Neural cell (in vitro differentiated cells): Measurements from ENCODE around the gene MGST1. TPM values are rescaled to one million over a fixed set of nuclear protein-coding genes. Genes with fewer than 3 reads are reported as not detected.

Experiments used
- H2AFZ ChIP-seq: fragments of 200-600, 300-800 bp; sonication (generic), shearing (Covaris generic); 2 replicates; pipeline ENCODE4 v1.6.0; 2014; ENCODE audit warnings: low read depth, mild to moderate bottlenecking, antibody characterized with exemption, low read length, moderate library complexity
- H3F3A ChIP-seq: fragments of 200-600 bp; shearing (Covaris generic); 2 replicates; pipeline ENCODE4 v1.6.1; 2016; ENCODE audit warnings: mild to moderate bottlenecking, moderate library complexity, mixed read lengths, antibody characterized with exemption, low read length; ENCODE audit not compliant: insufficient read depth, poor library complexity, severe bottlenecking
- H3K27ac ChIP-seq: fragments of 200-600, 300-800 bp; sonication (generic), shearing (Covaris generic); 2 replicates; pipeline ENCODE4 v1.5.1; 2014; ENCODE audit warnings: mild to moderate bottlenecking, low read length, moderate library complexity
- H3K27me3 ChIP-seq: fragments of 300-800, 200-600 bp; sonication (generic), shearing (Covaris generic); 2 replicates; pipeline ENCODE4 v1.6.0; 2014; ENCODE audit warnings: mild to moderate bottlenecking, low read depth, low read length, moderate library complexity; ENCODE audit not compliant: insufficient read depth
- H3K36me3 ChIP-seq: fragments of 300-800, 200-600 bp; sonication (generic), shearing (Covaris generic); 2 replicates; pipeline ENCODE4 v1.5.1; 2014; ENCODE audit warnings: mild to moderate bottlenecking, antibody characterized with exemption, low read length, moderate library complexity; ENCODE audit not compliant: insufficient read depth
- H3K4me2 ChIP-seq: fragments of 300-800, 200-600 bp; sonication (generic), shearing (Covaris generic); 2 replicates; pipeline ENCODE4 v1.6.0; 2014; ENCODE audit warnings: mild to moderate bottlenecking, low read length
- H3K4me3 ChIP-seq: fragments of 300-800, 200-600 bp; sonication (generic), shearing (Covaris generic); 2 replicates; pipeline ENCODE4 v1.5.1; 2014; ENCODE audit warnings: mild to moderate bottlenecking, low read length, moderate library complexity
- H3K79me2 ChIP-seq: fragments of 200-600 bp; shearing (Covaris generic); replicated peaks from 2 replicates; pipeline ENCODE4 v1.6.0; 2014; ENCODE audit warnings: mild to moderate bottlenecking, low read length, moderate library complexity; ENCODE audit not compliant: insufficient read depth
- H3K9ac ChIP-seq: fragments of 300-800, 200-600 bp; sonication (generic), shearing (Covaris generic); 2 replicates; pipeline ENCODE4 v1.6.1; 2016; ENCODE audit warnings: mild to moderate bottlenecking, low read length, mixed read lengths
- H3K9me2 ChIP-seq: fragments of 200-600 bp; shearing (Covaris generic); 2 replicates; pipeline ENCODE4 v1.6.1; 2016; ENCODE audit warnings: mild to moderate bottlenecking, low read length, mixed read lengths; ENCODE audit not compliant: insufficient read depth
- H3K9me3 ChIP-seq: fragments of 200-600, 300-800 bp; sonication (generic), shearing (Covaris generic); 2 replicates; pipeline ENCODE4 v1.6.1; 2016; ENCODE audit warnings: mild to moderate bottlenecking, mixed run types, low read length, moderate library complexity, mixed read lengths
- H4K20me1 ChIP-seq: fragments of 200-600 bp; shearing (Covaris generic); 2 replicates; pipeline ENCODE4 v1.6.1; 2016; ENCODE audit warnings: mild to moderate bottlenecking, mixed run types; ENCODE audit not compliant: insufficient read depth
- EP300 ChIP-seq: fragments of 450-650 bp; conservative IDR thresholded peaks from 2 replicates; pipeline ENCODE4 v1.6.1; 2014; ENCODE audit warnings: antibody characterized with exemption, mild to moderate bottlenecking, moderate library complexity; ENCODE audit not compliant: poor library complexity, severe bottlenecking
- EZH2 ChIP-seq: fragments of 200-600, 300-800 bp; shearing (Covaris generic), sonication (generic); IDR thresholded peaks from 2 replicates; pipeline ENCODE4 v1.6.1; 2014; ENCODE audit warnings: antibody characterized with exemption, low read length, borderline replicate concordance, mild to moderate bottlenecking; ENCODE audit not compliant: insufficient read depth, poor library complexity, severe bottlenecking
- MXI1 ChIP-seq: fragments of 450-650 bp; conservative IDR thresholded peaks from 2 replicates; pipeline ENCODE4 v1.6.1; 2014; ENCODE audit warnings: antibody characterized with exemption, mild to moderate bottlenecking; ENCODE audit not compliant: poor library complexity, severe bottlenecking
- POLR2AphosphoS5 ChIP-seq: IDR thresholded peaks from 2 replicates; pipeline ENCODE4 v1.6.1; 2012
- RAD21 ChIP-seq: fragments of 450-650 bp; conservative IDR thresholded peaks from 2 replicates; pipeline ENCODE4 v1.6.1; 2014; ENCODE audit warnings: antibody characterized with exemption, mild to moderate bottlenecking, moderate library complexity
- SMC3 ChIP-seq: fragments of 450-650 bp; conservative IDR thresholded peaks from 2 replicates; pipeline ENCODE4 v1.6.1; 2014; ENCODE audit warnings: antibody characterized with exemption, mild to moderate bottlenecking, moderate library complexity; ENCODE audit not compliant: poor library complexity
- TAF1 ChIP-seq: IDR thresholded peaks from 2 replicates; pipeline ENCODE4 v1.6.1; 2012; ENCODE audit warnings: low read depth
- polyA plus RNA-seq: library from polyadenylated mRNA; depleted of rRNA; stranded (reverse); fragments of >200 nt; gene quantifications from 2 replicates; pipeline ENCODE4 v1.2.3, GENCODE V29; 2014
- TF ChIP-seq, protein P1 (sequence below): IDR thresholded peaks from 2 replicates; pipeline ENCODE4 v1.6.1; 2012; ENCODE audit warnings: borderline replicate concordance
- TF ChIP-seq, protein P2 (sequence below): fragments of 450-650 bp; IDR thresholded peaks from 2 replicates; pipeline ENCODE4 v1.5.1; 2014; ENCODE audit warnings: antibody characterized with exemption, mild to moderate bottlenecking, moderate library complexity; ENCODE audit not compliant: poor library complexity, severe bottlenecking

MGST1 gene
- polyA plus RNA-seq, 1 donor from 2014 or later = 3.7 TPM

DNA sequence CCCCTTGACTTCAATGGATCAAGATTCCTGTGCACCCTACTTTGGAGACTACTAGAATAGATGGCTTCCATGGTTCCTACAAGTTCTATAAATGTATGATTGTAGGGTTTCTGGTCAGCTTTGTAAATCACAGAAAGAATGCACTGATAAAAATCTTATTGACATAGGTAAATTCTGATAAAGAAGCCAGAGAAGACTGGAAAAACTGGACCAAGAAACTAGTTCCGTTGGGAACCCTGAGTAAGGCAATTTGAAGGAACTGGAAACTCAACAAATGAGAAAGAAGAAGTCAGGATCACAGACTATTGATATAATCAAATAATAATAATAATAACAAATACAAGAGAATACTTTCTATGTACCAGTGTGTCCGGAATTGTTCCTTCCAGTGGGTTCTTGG is 15.4 kb upstream of the MGST1 start:
- Histone ChIP-seq H3K9me2 (no peaks in the 10 kb centered on the region), H4K20me1 (no peaks in the 10 kb centered on the region), H3K27ac (no peak overlapping the region), H3K27me3 (no peaks in the 10 kb centered on the region), H2AFZ (no peak overlapping the region), H3K79me2 (no peaks in the 10 kb centered on the region), H3K9me3 (no peaks in the 10 kb centered on the region), H3K4me3 (no peak overlapping the region), H3K9ac (no peak overlapping the region), H3F3A (no peaks in the 10 kb centered on the region), H3K36me3 (no peaks in the 10 kb centered on the region), H3K4me2 (no peak overlapping the region)
- TF ChIP-seq POLR2AphosphoS5 = no peak

DNA sequence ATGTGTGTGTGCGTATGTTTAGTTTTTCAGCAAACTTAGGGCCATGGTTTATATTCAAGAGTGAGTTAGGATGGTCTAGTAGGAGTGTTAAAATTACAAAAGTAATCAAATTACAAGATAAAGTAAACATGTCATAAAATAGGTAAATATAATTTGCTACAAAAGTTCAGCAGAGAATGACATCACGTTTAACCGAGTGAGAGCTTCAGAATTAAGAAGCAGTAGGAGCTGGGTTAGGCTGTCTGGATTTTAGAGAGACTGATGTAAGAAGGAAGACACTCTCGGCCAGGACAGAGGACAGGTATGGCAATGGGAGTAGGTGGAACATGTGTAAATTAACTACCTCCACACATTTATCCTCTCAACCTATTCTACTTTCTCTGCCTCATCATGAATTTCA is 11.6 kb upstream of the MGST1 start:
- H3K9ac ChIP-seq = no peak overlapping the region
- no peak overlapping the region for H3K27ac ChIP-seq
- H3K4me3 ChIP-seq = no peak overlapping the region
- H3K4me2 ChIP-seq = no peak overlapping the region
- H3K36me3 ChIP-seq = no peaks in the 10 kb centered on the region
- H3K9me3 ChIP-seq = no peaks in the 10 kb centered on the region
- no peaks in the 10 kb centered on the region for H3K27me3 ChIP-seq
- no peaks in the 10 kb centered on the region for H3F3A ChIP-seq
- TF ChIP-seq RAD21 (no peak), EZH2 (no peak), SMC3 (no peak), MXI1 (no peak), EP300 (no peak), POLR2AphosphoS5 (no peak), TAF1 (no peak)
- TF ChIP-seq, protein P1, sequence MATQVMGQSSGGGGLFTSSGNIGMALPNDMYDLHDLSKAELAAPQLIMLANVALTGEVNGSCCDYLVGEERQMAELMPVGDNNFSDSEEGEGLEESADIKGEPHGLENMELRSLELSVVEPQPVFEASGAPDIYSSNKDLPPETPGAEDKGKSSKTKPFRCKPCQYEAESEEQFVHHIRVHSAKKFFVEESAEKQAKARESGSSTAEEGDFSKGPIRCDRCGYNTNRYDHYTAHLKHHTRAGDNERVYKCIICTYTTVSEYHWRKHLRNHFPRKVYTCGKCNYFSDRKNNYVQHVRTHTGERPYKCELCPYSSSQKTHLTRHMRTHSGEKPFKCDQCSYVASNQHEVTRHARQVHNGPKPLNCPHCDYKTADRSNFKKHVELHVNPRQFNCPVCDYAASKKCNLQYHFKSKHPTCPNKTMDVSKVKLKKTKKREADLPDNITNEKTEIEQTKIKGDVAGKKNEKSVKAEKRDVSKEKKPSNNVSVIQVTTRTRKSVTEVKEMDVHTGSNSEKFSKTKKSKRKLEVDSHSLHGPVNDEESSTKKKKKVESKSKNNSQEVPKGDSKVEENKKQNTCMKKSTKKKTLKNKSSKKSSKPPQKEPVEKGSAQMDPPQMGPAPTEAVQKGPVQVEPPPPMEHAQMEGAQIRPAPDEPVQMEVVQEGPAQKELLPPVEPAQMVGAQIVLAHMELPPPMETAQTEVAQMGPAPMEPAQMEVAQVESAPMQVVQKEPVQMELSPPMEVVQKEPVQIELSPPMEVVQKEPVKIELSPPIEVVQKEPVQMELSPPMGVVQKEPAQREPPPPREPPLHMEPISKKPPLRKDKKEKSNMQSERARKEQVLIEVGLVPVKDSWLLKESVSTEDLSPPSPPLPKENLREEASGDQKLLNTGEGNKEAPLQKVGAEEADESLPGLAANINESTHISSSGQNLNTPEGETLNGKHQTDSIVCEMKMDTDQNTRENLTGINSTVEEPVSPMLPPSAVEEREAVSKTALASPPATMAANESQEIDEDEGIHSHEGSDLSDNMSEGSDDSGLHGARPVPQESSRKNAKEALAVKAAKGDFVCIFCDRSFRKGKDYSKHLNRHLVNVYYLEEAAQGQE = no peak
- TF ChIP-seq, protein P2, sequence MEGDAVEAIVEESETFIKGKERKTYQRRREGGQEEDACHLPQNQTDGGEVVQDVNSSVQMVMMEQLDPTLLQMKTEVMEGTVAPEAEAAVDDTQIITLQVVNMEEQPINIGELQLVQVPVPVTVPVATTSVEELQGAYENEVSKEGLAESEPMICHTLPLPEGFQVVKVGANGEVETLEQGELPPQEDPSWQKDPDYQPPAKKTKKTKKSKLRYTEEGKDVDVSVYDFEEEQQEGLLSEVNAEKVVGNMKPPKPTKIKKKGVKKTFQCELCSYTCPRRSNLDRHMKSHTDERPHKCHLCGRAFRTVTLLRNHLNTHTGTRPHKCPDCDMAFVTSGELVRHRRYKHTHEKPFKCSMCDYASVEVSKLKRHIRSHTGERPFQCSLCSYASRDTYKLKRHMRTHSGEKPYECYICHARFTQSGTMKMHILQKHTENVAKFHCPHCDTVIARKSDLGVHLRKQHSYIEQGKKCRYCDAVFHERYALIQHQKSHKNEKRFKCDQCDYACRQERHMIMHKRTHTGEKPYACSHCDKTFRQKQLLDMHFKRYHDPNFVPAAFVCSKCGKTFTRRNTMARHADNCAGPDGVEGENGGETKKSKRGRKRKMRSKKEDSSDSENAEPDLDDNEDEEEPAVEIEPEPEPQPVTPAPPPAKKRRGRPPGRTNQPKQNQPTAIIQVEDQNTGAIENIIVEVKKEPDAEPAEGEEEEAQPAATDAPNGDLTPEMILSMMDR = no peak
- H2AFZ ChIP-seq = no peak overlapping the region
- H3K79me2 ChIP-seq = no peaks in the 10 kb centered on the region
- H3K9me2 ChIP-seq = no peaks in the 10 kb centered on the region
- no peaks in the 10 kb centered on the region for H4K20me1 ChIP-seq

DNA sequence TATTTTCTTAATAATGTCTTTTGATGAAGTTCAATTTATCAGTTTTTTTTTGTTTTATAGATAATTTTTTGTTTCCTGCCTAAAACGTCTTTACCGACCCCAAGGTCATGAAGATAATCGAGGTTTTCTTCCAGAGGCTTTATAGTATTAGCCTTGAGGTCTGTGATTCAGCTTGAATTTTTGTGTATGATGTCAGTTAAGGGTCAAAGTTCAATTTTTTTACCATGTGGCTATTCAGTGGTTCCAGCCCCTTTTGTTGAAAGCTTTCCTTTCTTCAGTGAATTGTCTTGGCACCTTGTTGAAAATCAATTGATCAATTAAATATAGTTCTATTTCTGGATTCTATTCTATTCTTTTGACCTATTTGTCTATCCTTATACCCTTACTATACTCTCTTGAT is 3.2 kb upstream of the MGST1 start:
- Histone ChIP-seq H3K9ac (no peak overlapping the region), H3K79me2 (no peaks in the 10 kb centered on the region), H3K9me3 (no peaks in the 10 kb centered on the region), H3K36me3 (no peaks in the 10 kb centered on the region), H3K27ac (no peak overlapping the region), H2AFZ (no peak overlapping the region), H4K20me1 (no peaks in the 10 kb centered on the region), H3K27me3 (peaks cover 22% of the 10 kb centered on the region), H3F3A (no peaks in the 10 kb centered on the region), H3K4me2 (no peak overlapping the region), H3K4me3 (no peak overlapping the region), H3K9me2 (no peaks in the 10 kb centered on the region)
- TF ChIP-seq MXI1 (no peak), POLR2AphosphoS5 (no peak), RAD21 (no peak), SMC3 (no peak), EP300 (no peak), EZH2 (no peak)
- TF ChIP-seq, protein P2 = no peak
- TF ChIP-seq, protein P1 = no peak
